GM10248 (cell line): ENCODE results near the gene CCR8.
A peak's percentile ranks its signal among the peaks of the same experiment; 100 is the strongest.

ENCODE experiments used
- CTCF ChIA-PET: fragments of 300-600 bp; sonication (Branson Sonifier 250); formaldehyde crosslinking; extraction: SDS; loops from one replicate; lab custom pipeline; 2021; ENCODE audit warnings: antibody characterized with exemption; lab: Yijun Ruan, JAX
- POLR2A ChIA-PET: fragments of 350-650 bp; sonication (Branson Sonifier 250); formaldehyde crosslinking; extraction: SDS; loops from one replicate; lab custom pipeline; 2020; ENCODE audit warnings: antibody characterized with exemption; lab: Yijun Ruan, JAX
- DNase-seq: peaks from one replicate; pipeline ENCODE4 v3.0.0; 2012; ENCODE audit errors: extremely low spot score
- TF ChIP-seq, protein P1 (sequence below): IDR thresholded peaks from 2 replicates; pipeline ENCODE4 v1.5.1; 2012; ENCODE audit warnings: mild to moderate bottlenecking, low read depth; ENCODE audit errors: extremely low read depth, missing control alignments, control extremely low read depth

Gene CCR8

DNA sequence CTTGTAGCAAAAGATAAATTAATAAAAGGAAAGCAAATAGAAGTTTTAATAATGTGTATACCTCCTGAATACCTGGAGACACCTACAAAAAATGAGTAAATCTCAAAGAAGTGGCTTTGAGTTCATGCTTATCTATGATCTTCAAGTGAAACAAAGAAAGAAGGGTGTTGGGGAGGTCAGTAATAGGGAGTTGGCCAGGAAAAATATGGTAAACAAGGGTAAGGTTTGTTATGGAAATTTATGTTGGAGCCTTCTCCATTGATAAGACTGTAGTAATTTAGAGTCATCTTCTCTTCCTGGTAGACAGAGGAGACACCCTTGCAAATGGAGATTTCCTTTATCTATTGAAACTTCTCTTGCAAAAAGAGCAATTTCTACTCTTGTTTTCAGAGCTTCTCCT is 6.6 kb upstream of the CCR8 start:
- TF ChIP-seq, protein P1, sequence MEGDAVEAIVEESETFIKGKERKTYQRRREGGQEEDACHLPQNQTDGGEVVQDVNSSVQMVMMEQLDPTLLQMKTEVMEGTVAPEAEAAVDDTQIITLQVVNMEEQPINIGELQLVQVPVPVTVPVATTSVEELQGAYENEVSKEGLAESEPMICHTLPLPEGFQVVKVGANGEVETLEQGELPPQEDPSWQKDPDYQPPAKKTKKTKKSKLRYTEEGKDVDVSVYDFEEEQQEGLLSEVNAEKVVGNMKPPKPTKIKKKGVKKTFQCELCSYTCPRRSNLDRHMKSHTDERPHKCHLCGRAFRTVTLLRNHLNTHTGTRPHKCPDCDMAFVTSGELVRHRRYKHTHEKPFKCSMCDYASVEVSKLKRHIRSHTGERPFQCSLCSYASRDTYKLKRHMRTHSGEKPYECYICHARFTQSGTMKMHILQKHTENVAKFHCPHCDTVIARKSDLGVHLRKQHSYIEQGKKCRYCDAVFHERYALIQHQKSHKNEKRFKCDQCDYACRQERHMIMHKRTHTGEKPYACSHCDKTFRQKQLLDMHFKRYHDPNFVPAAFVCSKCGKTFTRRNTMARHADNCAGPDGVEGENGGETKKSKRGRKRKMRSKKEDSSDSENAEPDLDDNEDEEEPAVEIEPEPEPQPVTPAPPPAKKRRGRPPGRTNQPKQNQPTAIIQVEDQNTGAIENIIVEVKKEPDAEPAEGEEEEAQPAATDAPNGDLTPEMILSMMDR = no peak
- ChIA-PET CTCF (interaction anchor here (1.1 to 1.2 kb wide), 2 partner anchors 31 to 55 kb away, joined by 3 read pairs; no protein-coding TSS in a partner anchor), POLR2A (no interaction called here)
- DNase-seq = no peak

DNA sequence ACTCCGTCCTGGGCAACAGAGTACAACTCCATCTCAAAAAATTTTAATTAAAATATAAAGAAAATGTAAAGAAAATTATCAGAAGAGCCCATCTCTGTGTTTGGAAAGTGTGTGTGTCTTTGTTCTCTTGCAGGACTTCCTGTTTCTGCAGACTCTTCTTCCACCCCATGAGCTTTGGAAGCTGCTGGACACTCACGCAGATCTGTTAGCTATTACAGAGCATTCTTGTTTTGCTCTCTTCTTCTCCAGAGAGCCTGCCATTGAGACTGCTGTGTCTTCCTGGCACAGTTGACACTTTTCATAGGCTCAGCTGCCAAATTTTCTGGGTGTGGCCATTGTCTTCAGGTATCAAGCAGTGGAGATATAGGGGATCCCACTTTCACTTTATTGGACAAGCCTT is 6.0 kb upstream of the CCR8 start:
- DNase-seq = no peak
- ChIA-PET POLR2A (no interaction called here), CTCF (interaction anchor here (1.2 kb wide), 1 partner anchor 55 kb away, joined by 3 read pairs; no protein-coding TSS in a partner anchor)
- TF ChIP-seq, protein P1 = no peak

DNA sequence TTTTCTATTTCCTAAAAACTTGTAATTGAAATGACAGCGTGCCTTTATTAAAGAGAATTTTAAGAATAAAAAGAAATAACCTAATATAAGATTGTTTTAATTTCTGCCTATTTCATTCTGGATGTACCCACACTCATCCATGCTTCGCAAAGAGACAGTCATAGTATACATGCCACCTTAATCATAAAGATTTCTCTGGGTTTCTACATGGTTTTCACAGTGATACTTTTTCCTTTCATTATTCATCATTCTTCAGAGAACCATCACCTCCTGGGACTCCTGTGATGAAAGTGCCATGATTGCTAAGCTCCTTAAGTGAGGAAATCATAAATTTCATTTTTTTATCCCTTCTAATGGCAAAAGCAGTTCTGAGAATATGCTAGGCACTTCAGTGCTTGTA is 4.3 kb upstream of the CCR8 start:
- ChIA-PET CTCF (interaction anchor here (1.7 to 1.9 kb wide), 2 partner anchors 14 to 33 kb away, joined by 4 to 7 read pairs; no protein-coding TSS in a partner anchor), POLR2A (no interaction called here)
- DNase-seq = no peak
- TF ChIP-seq, protein P1 = no peak

DNA sequence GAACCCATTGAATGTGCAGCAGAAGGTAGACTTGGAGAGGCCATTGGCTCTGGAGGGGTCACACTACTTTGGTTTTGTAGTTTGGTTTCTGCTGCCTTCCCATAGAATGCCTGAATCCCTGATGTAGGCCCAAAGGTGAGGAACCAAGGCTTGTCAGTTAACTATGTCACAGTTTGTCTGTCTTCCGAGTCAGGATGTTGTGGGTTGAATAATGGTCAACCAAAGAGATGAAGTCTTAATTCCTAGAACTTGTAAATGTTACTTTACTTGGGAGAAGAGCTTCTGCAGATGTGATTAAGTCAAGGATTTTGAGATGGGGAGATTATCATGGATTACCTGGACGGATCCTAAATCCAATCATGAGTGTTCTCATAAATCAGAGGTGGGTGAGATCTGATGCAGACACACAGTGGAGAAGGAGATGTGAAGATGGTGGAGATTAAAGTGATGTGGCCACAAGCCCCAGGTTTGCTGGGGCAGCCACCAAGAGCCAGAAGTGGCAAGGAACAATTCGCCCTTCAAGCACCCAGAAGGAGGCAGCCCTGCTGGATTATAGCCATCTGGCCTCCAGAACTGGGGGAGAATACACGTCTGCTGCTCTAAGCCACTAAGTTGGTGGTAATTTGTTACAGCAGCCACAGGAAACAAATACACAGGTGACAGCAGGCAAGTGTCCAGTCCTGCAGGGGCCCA is 2.3 kb upstream of the CCR8 start:
- POLR2A ChIA-PET = no interaction called here
- no peak for DNase-seq
- TF ChIP-seq, protein P1 = no peak
- CTCF ChIA-PET = interaction anchor here (1.1 to 1.7 kb wide), 2 partner anchors 35 to 51 kb away, joined by 4 to 5 read pairs; no protein-coding TSS in a partner anchor

GRCh38 chr3:39327746-39328349 is 1.7 kb upstream of the CCR8 start:
- TF ChIP-seq, protein P1 = no peak
- peak; percentile 29 for DNase-seq
- ChIA-PET CTCF (interaction anchor here (1.1 to 1.7 kb wide), 2 partner anchors 36 to 50 kb away, joined by 4 to 5 read pairs; no protein-coding TSS in a partner anchor), POLR2A (no interaction called here)

DNA sequence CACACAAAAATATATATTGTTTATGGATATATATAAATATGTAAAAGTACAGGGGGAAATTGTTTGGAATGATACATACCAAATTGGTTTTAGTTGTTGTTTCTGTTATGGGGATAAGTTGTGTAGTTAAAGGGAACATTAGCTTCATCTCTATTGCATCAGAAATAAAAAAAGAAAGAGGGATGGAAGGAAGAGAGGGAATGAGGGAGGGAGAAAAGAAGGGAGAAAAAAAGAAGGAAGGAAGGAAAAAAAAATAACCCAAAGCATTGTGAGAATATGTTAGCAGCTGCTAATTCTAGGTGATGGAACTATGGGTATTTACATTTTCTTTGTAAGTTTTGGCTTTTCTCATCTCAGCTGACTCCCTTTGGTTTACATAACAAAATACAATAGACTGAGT is 1.3 kb downstream of the CCR8 start:
- TF ChIP-seq, protein P1 = no peak
- POLR2A ChIA-PET = no interaction called here
- no peak for DNase-seq
- CTCF ChIA-PET = interaction anchor here (1.2 to 1.3 kb wide), 2 partner anchors 14 to 38 kb away, joined by 3 read pairs; no protein-coding TSS in a partner anchor
